H1 (cell line): ENCODE measurements around the gene ZNF512B. TPM values are rescaled to one million over a fixed set of nuclear protein-coding genes. Genes with fewer than 3 reads are reported as not detected.

Source experiments
- BACH1 ChIP-seq: IDR thresholded peaks from 2 replicates; pipeline ENCODE4 v1.6.1; 2012; ENCODE audit warnings: low read length, improper control_type of control experiment
- CBX8 ChIP-seq: fragments of 300-800, 300-1000 bp; sonication (generic); IDR thresholded peaks from 2 replicates; pipeline ENCODE4 v1.7.1; 2016; ENCODE audit warnings: low read depth, low read length, borderline replicate concordance
- EGR1 ChIP-seq: IDR thresholded peaks from 2 replicates; pipeline ENCODE4 v1.6.1; 2011; ENCODE audit warnings: low read depth, low read length, borderline replicate concordance
- RAD21 ChIP-seq, 2 experiments: IDR thresholded peaks in 1 of 2; conservative IDR thresholded peaks in 1 of 2; 2 replicates each; pipeline ENCODE4 v1.6.1; 2011; ENCODE audit warnings: low read depth in 2 of 2, low read length in 2 of 2, improper control_type of control experiment in 1 of 2, inconsistent platforms in 1 of 2, mild to moderate bottlenecking in 1 of 2, moderate library complexity in 1 of 2
- SP2 ChIP-seq: IDR thresholded peaks from 2 replicates; pipeline ENCODE4 v1.6.1; 2012; ENCODE audit warnings: mild to moderate bottlenecking, low read length, inconsistent platforms
- TAF7 ChIP-seq: optimal IDR thresholded peaks from 2 replicates; pipeline ENCODE3; 2011; ENCODE audit warnings: low read depth, mild to moderate bottlenecking, inconsistent platforms, low read length, moderate library complexity, borderline replicate concordance
- polyA plus RNA-seq, 7 experiments: library from polyadenylated mRNA; depleted of rRNA in 3 of 7; stranded (reverse) in 5 of 7; unstranded in 2 of 7; fragments of >200 nt in 5 of 7; fragments of 200-250 nt in 2 of 7; gene quantifications; 1 replicate in 5 of 7; 2 replicates in 1 of 7; 4 replicates in 1 of 7; pipeline versions ENCODE4 v1.2.1 to v1.2.3, GENCODE V29; 2011 to 2013; ENCODE audit warnings: missing spikeins in 2 of 7, mixed read lengths in 2 of 7
- total RNA-seq: library from RNA; stranded (reverse); fragmentation: NEBNext Ultra II Directional; extraction: Animal tissue kit (Norgen Biotek cat#: 25700); gene quantifications from 2 replicates; pipeline ENCODE4 v1.2.1, GENCODE V29; 2021

ZNF512B gene
- total and polyA plus RNA-seq, 2 of the 8 experiments (the other 6 are each of a cell fraction or from before 2014, with no cell fraction given) = 7.3 to 26.6 TPM

DNA sequence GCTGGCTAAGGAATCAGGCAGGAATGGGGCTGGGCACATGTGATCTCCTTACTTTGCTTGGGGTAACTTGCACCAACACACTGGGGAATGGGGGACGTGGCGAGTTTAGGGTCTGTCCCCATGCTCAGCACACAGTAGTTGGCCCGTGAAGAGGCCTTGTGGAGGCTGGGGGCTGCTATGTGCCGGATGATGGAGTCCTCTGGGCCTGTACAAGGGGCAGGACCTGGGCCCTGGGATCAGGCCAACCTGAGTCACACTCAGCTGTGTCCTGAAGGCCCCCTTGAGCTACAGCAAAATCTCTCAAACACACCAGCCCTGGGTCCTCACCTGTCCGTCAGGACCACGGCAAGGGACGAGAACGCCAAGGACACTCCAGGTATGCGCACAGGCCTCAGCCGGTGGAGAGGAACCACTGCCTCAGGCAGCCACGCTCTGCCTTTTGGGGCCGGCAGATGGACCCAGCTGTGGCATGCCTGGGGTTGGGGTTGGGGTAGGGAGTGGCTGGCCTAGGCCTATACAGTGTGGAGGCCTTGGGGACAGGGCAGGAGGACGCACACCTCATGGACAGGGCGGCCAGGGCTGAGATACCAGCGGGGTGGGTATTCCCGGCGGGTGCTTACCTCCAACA is 24.6 kb downstream of the ZNF512B start (continued):
- TF ChIP-seq TAF7 (no peak), CBX8 (no peak), EGR1 (no peak), SP2 (no peak), RAD21 (IDR thresholded peaks at IDR 0.05 in 1 of 2, conservative IDR thresholded peaks at IDR 0.05 in 1 of 2; ENCODE audit: low read depth in 2 of 2, low read length in 2 of 2) (no peak), BACH1 (no peak)
